ENCODE results near the gene CYP4V2. TPM values are rescaled to one million over a fixed set of nuclear protein-coding genes. Genes with fewer than 3 reads are reported as not detected.

Gene CYP4V2
- total RNA-seq, 1 experiment from 2014 or later = 2.0 TPM

GRCh38 chr4:186191200-186192065 is at the start of gene CYP4V2 (continued):
- TF ChIP-seq ZNF671 (CRISPR knock-in tag; IDR thresholded peaks at IDR 0.05) (no peak), EMX1 (CRISPR knock-in tag; IDR thresholded peaks at IDR 0.05) (peak; percentile 42; the same call in 1 of the 2 replicates), ZNF219 (CRISPR knock-in tag; IDR thresholded peaks at IDR 0.05; ENCODE audit: borderline replicate concordance) (0 out of 2 replicates have a peak, but pooled peaks have one; percentile 12), JAZF1 (CRISPR knock-in tag; IDR thresholded peaks at IDR 0.05) (no peak), SMAD3 (CRISPR knock-in tag; IDR thresholded peaks at IDR 0.05; ENCODE audit: borderline replicate concordance) (0 out of 2 replicates have a peak, but pooled peaks have one; percentile 56), CREB1 (CRISPR knock-in tag; IDR thresholded peaks at IDR 0.05) (no peak), STAT6 (CRISPR knock-in tag; conservative IDR thresholded peaks at IDR 0.05; ENCODE audit: low read depth) (no peak), CTCF (IDR thresholded peaks at IDR 0.05) (no peak), E2F4 (CRISPR knock-in tag; IDR thresholded peaks at IDR 0.05; ENCODE audit: borderline replicate concordance, low read depth) (no peak; the same call in 1 of the 2 replicates), RORB (CRISPR knock-in tag; IDR thresholded peaks at IDR 0.05) (no peak)
- TF ChIP-seq, protein P1, sequence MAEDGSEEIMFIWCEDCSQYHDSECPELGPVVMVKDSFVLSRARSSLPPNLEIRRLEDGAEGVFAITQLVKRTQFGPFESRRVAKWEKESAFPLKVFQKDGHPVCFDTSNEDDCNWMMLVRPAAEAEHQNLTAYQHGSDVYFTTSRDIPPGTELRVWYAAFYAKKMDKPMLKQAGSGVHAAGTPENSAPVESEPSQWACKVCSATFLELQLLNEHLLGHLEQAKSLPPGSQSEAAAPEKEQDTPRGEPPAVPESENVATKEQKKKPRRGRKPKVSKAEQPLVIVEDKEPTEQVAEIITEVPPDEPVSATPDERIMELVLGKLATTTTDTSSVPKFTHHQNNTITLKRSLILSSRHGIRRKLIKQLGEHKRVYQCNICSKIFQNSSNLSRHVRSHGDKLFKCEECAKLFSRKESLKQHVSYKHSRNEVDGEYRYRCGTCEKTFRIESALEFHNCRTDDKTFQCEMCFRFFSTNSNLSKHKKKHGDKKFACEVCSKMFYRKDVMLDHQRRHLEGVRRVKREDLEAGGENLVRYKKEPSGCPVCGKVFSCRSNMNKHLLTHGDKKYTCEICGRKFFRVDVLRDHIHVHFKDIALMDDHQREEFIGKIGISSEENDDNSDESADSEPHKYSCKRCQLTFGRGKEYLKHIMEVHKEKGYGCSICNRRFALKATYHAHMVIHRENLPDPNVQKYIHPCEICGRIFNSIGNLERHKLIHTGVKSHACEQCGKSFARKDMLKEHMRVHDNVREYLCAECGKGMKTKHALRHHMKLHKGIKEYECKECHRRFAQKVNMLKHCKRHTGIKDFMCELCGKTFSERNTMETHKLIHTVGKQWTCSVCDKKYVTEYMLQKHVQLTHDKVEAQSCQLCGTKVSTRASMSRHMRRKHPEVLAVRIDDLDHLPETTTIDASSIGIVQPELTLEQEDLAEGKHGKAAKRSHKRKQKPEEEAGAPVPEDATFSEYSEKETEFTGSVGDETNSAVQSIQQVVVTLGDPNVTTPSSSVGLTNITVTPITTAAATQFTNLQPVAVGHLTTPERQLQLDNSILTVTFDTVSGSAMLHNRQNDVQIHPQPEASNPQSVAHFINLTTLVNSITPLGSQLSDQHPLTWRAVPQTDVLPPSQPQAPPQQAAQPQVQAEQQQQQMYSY (CRISPR knock-in tag; IDR thresholded peaks at IDR 0.05) = peak; percentile 24; the same call in 1 of the 2 replicates
- TF ChIP-seq, protein P2, sequence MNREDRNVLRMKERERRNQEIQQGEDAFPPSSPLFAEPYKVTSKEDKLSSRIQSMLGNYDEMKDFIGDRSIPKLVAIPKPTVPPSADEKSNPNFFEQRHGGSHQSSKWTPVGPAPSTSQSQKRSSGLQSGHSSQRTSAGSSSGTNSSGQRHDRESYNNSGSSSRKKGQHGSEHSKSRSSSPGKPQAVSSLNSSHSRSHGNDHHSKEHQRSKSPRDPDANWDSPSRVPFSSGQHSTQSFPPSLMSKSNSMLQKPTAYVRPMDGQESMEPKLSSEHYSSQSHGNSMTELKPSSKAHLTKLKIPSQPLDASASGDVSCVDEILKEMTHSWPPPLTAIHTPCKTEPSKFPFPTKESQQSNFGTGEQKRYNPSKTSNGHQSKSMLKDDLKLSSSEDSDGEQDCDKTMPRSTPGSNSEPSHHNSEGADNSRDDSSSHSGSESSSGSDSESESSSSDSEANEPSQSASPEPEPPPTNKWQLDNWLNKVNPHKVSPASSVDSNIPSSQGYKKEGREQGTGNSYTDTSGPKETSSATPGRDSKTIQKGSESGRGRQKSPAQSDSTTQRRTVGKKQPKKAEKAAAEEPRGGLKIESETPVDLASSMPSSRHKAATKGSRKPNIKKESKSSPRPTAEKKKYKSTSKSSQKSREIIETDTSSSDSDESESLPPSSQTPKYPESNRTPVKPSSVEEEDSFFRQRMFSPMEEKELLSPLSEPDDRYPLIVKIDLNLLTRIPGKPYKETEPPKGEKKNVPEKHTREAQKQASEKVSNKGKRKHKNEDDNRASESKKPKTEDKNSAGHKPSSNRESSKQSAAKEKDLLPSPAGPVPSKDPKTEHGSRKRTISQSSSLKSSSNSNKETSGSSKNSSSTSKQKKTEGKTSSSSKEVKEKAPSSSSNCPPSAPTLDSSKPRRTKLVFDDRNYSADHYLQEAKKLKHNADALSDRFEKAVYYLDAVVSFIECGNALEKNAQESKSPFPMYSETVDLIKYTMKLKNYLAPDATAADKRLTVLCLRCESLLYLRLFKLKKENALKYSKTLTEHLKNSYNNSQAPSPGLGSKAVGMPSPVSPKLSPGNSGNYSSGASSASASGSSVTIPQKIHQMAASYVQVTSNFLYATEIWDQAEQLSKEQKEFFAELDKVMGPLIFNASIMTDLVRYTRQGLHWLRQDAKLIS (CRISPR knock-in tag; IDR thresholded peaks at IDR 0.05; ENCODE audit: borderline replicate concordance) = peak; percentile 81; the same call in 1 of the 2 replicates
- TF ChIP-seq, protein P3, sequence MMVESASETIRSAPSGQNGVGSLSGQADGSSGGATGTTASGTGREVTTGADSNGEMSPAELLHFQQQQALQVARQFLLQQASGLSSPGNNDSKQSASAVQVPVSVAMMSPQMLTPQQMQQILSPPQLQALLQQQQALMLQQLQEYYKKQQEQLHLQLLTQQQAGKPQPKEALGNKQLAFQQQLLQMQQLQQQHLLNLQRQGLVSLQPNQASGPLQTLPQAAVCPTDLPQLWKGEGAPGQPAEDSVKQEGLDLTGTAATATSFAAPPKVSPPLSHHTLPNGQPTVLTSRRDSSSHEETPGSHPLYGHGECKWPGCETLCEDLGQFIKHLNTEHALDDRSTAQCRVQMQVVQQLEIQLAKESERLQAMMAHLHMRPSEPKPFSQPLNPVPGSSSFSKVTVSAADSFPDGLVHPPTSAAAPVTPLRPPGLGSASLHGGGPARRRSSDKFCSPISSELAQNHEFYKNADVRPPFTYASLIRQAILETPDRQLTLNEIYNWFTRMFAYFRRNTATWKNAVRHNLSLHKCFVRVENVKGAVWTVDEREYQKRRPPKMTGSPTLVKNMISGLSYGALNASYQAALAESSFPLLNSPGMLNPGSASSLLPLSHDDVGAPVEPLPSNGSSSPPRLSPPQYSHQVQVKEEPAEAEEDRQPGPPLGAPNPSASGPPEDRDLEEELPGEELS (CRISPR knock-in tag; IDR thresholded peaks at IDR 0.05) = no peak; the same call in 1 of the 2 replicates
- TF ChIP-seq, protein P4, sequence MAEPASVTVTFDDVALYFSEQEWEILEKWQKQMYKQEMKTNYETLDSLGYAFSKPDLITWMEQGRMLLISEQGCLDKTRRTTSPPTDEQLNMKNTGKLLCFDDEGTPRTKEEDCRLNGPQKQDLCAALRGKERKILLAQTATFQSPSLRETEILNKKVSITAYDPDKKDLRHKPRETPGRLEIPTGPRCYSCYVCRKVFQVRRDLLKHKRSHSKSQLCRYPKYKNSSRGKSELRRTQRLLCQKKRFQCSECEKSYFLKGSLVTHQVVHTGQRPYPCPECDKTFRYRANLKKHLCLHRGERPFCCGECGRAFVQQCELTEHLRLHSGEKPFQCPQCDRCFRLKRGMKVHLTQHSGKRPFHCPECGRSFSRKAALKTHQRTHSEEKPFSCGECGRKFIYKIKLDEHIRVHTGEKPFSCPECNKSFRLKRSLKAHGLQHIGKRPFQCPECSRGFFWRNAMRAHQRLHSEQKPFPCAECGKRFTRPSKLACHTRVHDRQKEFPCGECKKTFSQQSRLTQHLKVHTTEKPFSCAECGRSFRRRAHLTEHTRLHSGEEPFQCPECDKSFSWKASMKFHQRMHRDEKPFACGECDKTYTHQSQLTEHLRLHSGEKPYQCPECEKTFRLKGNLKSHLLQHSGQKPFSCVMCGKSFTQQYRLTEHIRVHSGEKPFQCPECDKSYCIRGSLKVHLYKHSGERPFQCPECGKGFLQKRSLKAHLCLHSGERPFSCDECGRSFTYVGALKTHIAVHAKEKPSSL (CRISPR knock-in tag; conservative IDR thresholded peaks at IDR 0.05) = no peak
- TF ChIP-seq, protein P5, sequence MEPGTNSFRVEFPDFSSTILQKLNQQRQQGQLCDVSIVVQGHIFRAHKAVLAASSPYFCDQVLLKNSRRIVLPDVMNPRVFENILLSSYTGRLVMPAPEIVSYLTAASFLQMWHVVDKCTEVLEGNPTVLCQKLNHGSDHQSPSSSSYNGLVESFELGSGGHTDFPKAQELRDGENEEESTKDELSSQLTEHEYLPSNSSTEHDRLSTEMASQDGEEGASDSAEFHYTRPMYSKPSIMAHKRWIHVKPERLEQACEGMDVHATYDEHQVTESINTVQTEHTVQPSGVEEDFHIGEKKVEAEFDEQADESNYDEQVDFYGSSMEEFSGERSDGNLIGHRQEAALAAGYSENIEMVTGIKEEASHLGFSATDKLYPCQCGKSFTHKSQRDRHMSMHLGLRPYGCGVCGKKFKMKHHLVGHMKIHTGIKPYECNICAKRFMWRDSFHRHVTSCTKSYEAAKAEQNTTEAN (CRISPR knock-in tag; IDR thresholded peaks at IDR 0.05) = no peak
